HepG2 (cell line): Measurements from ENCODE around the gene TNNI2.

Experiments
- DPF2 ChIP-seq: sonication (generic); formaldehyde crosslinking; IDR thresholded peaks from 2 replicates; pipeline ENCODE4 v1.4.0; 2020; ENCODE audit warnings: mild to moderate bottlenecking, low read depth, missing genetic modification reagents, borderline replicate concordance
- GTF2F1 ChIP-seq: fragments of 150-350 bp; IDR thresholded peaks from 2 replicates; pipeline ENCODE4 v1.6.1; 2014; ENCODE audit warnings: low read length
- NONO ChIP-seq, 2 experiments: fragments of 450-650 bp in 1 of 2; sonication (generic) in 1 of 2; formaldehyde crosslinking in 1 of 2; IDR thresholded peaks in 1 of 2; conservative IDR thresholded peaks in 1 of 2; 2 replicates each; pipeline versions ENCODE4 v1.6.1 to v1.8.0; 2017 to 2022; ENCODE audit warnings: mild to moderate bottlenecking in 1 of 2, missing genetic modification reagents in 1 of 2, moderate library complexity in 1 of 2
- SIN3A ChIP-seq: IDR thresholded peaks from 2 replicates; pipeline ENCODE4 v1.6.1; 2011; ENCODE audit warnings: low read depth, mild to moderate bottlenecking, control low read depth, low read length, borderline replicate concordance
- ZNF224 ChIP-seq: sonication (generic); formaldehyde crosslinking; IDR thresholded peaks from 2 replicates; pipeline ENCODE4 v1.5.0; 2020; ENCODE audit warnings: mild to moderate bottlenecking, missing genetic modification reagents
- TF ChIP-seq, protein P1 (sequence below): IDR thresholded peaks from 2 replicates; pipeline ENCODE4 v1.6.1; 2016; ENCODE audit warnings: control low read depth
- TF ChIP-seq, protein P2 (sequence below): sonication (generic); formaldehyde crosslinking; IDR thresholded peaks from 2 replicates; pipeline ENCODE4 v1.9.0; 2021; ENCODE audit warnings: missing genetic modification reagents, borderline replicate concordance

DNA sequence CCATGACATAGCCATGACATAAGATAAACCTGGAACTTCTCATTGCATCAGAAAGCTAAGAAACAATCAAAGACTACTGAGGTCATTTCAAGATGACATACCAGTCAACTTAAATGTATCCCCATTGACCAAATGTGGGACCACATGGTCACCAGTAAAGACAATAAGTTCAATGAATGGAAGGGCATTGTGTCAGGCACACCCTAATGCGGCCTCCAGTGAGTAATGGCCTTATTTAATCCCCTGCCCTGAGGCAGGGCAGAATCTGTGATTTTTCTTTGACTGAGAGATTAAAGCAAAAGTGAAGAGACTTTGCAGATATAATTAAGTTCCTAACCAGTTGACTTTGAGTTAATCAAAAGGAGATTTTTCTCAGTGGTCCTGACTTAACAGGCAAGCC lies 21.3 kb upstream of the TNNI2 start:
- TF ChIP-seq GTF2F1 (no peak), SIN3A (no peak), NONO (IDR thresholded peaks at IDR 0.05) (no peak), NONO (CRISPR knock-in tag; conservative IDR thresholded peaks at IDR 0.05) (no peak), ZNF224 (CRISPR knock-in tag) (no peak), DPF2 (CRISPR knock-in tag) (no peak)
- TF ChIP-seq, protein P1, sequence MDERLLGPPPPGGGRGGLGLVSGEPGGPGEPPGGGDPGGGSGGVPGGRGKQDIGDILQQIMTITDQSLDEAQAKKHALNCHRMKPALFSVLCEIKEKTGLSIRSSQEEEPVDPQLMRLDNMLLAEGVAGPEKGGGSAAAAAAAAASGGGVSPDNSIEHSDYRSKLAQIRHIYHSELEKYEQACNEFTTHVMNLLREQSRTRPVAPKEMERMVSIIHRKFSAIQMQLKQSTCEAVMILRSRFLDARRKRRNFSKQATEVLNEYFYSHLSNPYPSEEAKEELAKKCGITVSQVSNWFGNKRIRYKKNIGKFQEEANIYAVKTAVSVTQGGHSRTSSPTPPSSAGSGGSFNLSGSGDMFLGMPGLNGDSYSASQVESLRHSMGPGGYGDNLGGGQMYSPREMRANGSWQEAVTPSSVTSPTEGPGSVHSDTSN (CRISPR knock-in tag), result no peak
- TF ChIP-seq, protein P2, sequence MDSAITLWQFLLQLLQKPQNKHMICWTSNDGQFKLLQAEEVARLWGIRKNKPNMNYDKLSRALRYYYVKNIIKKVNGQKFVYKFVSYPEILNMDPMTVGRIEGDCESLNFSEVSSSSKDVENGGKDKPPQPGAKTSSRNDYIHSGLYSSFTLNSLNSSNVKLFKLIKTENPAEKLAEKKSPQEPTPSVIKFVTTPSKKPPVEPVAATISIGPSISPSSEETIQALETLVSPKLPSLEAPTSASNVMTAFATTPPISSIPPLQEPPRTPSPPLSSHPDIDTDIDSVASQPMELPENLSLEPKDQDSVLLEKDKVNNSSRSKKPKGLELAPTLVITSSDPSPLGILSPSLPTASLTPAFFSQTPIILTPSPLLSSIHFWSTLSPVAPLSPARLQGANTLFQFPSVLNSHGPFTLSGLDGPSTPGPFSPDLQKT (CRISPR knock-in tag), result no peak
